Neural cell (in vitro differentiated cells): ENCODE results near the gene TAPBP. TPM values are rescaled to one million over a fixed set of nuclear protein-coding genes. Genes with fewer than 3 reads are reported as not detected.

Experiments
- H2AFZ ChIP-seq: fragments of 200-600, 300-800 bp; sonication (generic), shearing (Covaris generic); 2 replicates; pipeline ENCODE4 v1.6.0; 2014; ENCODE audit warnings: low read depth, mild to moderate bottlenecking, antibody characterized with exemption, low read length, moderate library complexity
- H3F3A ChIP-seq: fragments of 200-600 bp; shearing (Covaris generic); 2 replicates; pipeline ENCODE4 v1.6.1; 2016; ENCODE audit warnings: mild to moderate bottlenecking, moderate library complexity, mixed read lengths, antibody characterized with exemption, low read length; ENCODE audit not compliant: insufficient read depth, poor library complexity, severe bottlenecking
- H3K27ac ChIP-seq: fragments of 200-600, 300-800 bp; sonication (generic), shearing (Covaris generic); 2 replicates; pipeline ENCODE4 v1.5.1; 2014; ENCODE audit warnings: mild to moderate bottlenecking, low read length, moderate library complexity
- H3K27me3 ChIP-seq: fragments of 300-800, 200-600 bp; sonication (generic), shearing (Covaris generic); 2 replicates; pipeline ENCODE4 v1.6.0; 2014; ENCODE audit warnings: mild to moderate bottlenecking, low read depth, low read length, moderate library complexity; ENCODE audit not compliant: insufficient read depth
- H3K36me3 ChIP-seq: fragments of 300-800, 200-600 bp; sonication (generic), shearing (Covaris generic); 2 replicates; pipeline ENCODE4 v1.5.1; 2014; ENCODE audit warnings: mild to moderate bottlenecking, antibody characterized with exemption, low read length, moderate library complexity; ENCODE audit not compliant: insufficient read depth
- H3K4me2 ChIP-seq: fragments of 300-800, 200-600 bp; sonication (generic), shearing (Covaris generic); 2 replicates; pipeline ENCODE4 v1.6.0; 2014; ENCODE audit warnings: mild to moderate bottlenecking, low read length
- H3K4me3 ChIP-seq: fragments of 300-800, 200-600 bp; sonication (generic), shearing (Covaris generic); 2 replicates; pipeline ENCODE4 v1.5.1; 2014; ENCODE audit warnings: mild to moderate bottlenecking, low read length, moderate library complexity
- H3K79me2 ChIP-seq: fragments of 200-600 bp; shearing (Covaris generic); replicated peaks from 2 replicates; pipeline ENCODE4 v1.6.0; 2014; ENCODE audit warnings: mild to moderate bottlenecking, low read length, moderate library complexity; ENCODE audit not compliant: insufficient read depth
- H3K9ac ChIP-seq: fragments of 300-800, 200-600 bp; sonication (generic), shearing (Covaris generic); 2 replicates; pipeline ENCODE4 v1.6.1; 2016; ENCODE audit warnings: mild to moderate bottlenecking, low read length, mixed read lengths
- H3K9me2 ChIP-seq: fragments of 200-600 bp; shearing (Covaris generic); 2 replicates; pipeline ENCODE4 v1.6.1; 2016; ENCODE audit warnings: mild to moderate bottlenecking, low read length, mixed read lengths; ENCODE audit not compliant: insufficient read depth
- H3K9me3 ChIP-seq: fragments of 200-600, 300-800 bp; sonication (generic), shearing (Covaris generic); 2 replicates; pipeline ENCODE4 v1.6.1; 2016; ENCODE audit warnings: mild to moderate bottlenecking, mixed run types, low read length, moderate library complexity, mixed read lengths
- H4K20me1 ChIP-seq: fragments of 200-600 bp; shearing (Covaris generic); 2 replicates; pipeline ENCODE4 v1.6.1; 2016; ENCODE audit warnings: mild to moderate bottlenecking, mixed run types; ENCODE audit not compliant: insufficient read depth
- CTCF ChIP-seq: fragments of 450-650 bp; IDR thresholded peaks from 2 replicates; pipeline ENCODE4 v1.5.1; 2014; ENCODE audit warnings: antibody characterized with exemption, mild to moderate bottlenecking, moderate library complexity; ENCODE audit not compliant: poor library complexity, severe bottlenecking
- EP300 ChIP-seq: fragments of 450-650 bp; conservative IDR thresholded peaks from 2 replicates; pipeline ENCODE4 v1.6.1; 2014; ENCODE audit warnings: antibody characterized with exemption, mild to moderate bottlenecking, moderate library complexity; ENCODE audit not compliant: poor library complexity, severe bottlenecking
- EZH2 ChIP-seq: fragments of 200-600, 300-800 bp; shearing (Covaris generic), sonication (generic); IDR thresholded peaks from 2 replicates; pipeline ENCODE4 v1.6.1; 2014; ENCODE audit warnings: antibody characterized with exemption, low read length, borderline replicate concordance, mild to moderate bottlenecking; ENCODE audit not compliant: insufficient read depth, poor library complexity, severe bottlenecking
- MXI1 ChIP-seq: fragments of 450-650 bp; conservative IDR thresholded peaks from 2 replicates; pipeline ENCODE4 v1.6.1; 2014; ENCODE audit warnings: antibody characterized with exemption, mild to moderate bottlenecking; ENCODE audit not compliant: poor library complexity, severe bottlenecking
- POLR2AphosphoS5 ChIP-seq: IDR thresholded peaks from 2 replicates; pipeline ENCODE4 v1.6.1; 2012
- RAD21 ChIP-seq: fragments of 450-650 bp; conservative IDR thresholded peaks from 2 replicates; pipeline ENCODE4 v1.6.1; 2014; ENCODE audit warnings: antibody characterized with exemption, mild to moderate bottlenecking, moderate library complexity
- REST ChIP-seq: IDR thresholded peaks from 2 replicates; pipeline ENCODE4 v1.6.1; 2012; ENCODE audit warnings: borderline replicate concordance
- SMC3 ChIP-seq: fragments of 450-650 bp; conservative IDR thresholded peaks from 2 replicates; pipeline ENCODE4 v1.6.1; 2014; ENCODE audit warnings: antibody characterized with exemption, mild to moderate bottlenecking, moderate library complexity; ENCODE audit not compliant: poor library complexity
- TAF1 ChIP-seq: IDR thresholded peaks from 2 replicates; pipeline ENCODE4 v1.6.1; 2012; ENCODE audit warnings: low read depth
- polyA plus RNA-seq: library from polyadenylated mRNA; depleted of rRNA; stranded (reverse); fragments of >200 nt; gene quantifications from 2 replicates; pipeline ENCODE4 v1.2.3, GENCODE V29; 2014

The TAPBP gene
- polyA plus RNA-seq, 1 donor from 2014 or later: 1.2 TPM

- H3K4me3 ChIP-seq: no peak overlapping the region
These were observed 61.1 kb downstream of the TAPBP start for GRCh38 chr6:33252759-33253158.

GRCh38 chr6:33251395-33252012 lies 62.4 kb downstream of the TAPBP start:
- no peaks in the 10 kb centered on the region for H3K79me2 ChIP-seq
- no peak overlapping the region for H3K27ac ChIP-seq
- H3K9me3 ChIP-seq: no peaks in the 10 kb centered on the region
- H3K9me2 ChIP-seq: no peaks in the 10 kb centered on the region
- no peaks in the 10 kb centered on the region for H4K20me1 ChIP-seq
- H3K36me3 ChIP-seq: no peaks in the 10 kb centered on the region
- H3K27me3 ChIP-seq: no peaks in the 10 kb centered on the region
- H2AFZ ChIP-seq: no peak overlapping the region
- no peak overlapping the region for H3K4me3 ChIP-seq
- no peak overlapping the region for H3K4me2 ChIP-seq
- H3K9ac ChIP-seq: no peak overlapping the region
- peaks cover 5% of the 10 kb centered on the region for H3F3A ChIP-seq
- TF ChIP-seq SMC3 (no peak), EZH2 (no peak), TAF1 (no peak), RAD21 (no peak), POLR2AphosphoS5 (no peak), EP300 (no peak), CTCF (no peak)

More at GRCh38 chr6:33252759-33253158, 61.1 kb downstream of the TAPBP start:
- Histone ChIP-seq H3F3A (peaks cover 5% of the 10 kb centered on the region), H3K36me3 (no peaks in the 10 kb centered on the region), H3K9me3 (no peaks in the 10 kb centered on the region), H3K4me2 (no peak overlapping the region), H3K9me2 (no peaks in the 10 kb centered on the region), H3K27ac (no peak overlapping the region), H2AFZ (no peak overlapping the region), H4K20me1 (no peaks in the 10 kb centered on the region), H3K27me3 (no peaks in the 10 kb centered on the region), H3K9ac (no peak overlapping the region), H3K79me2 (no peaks in the 10 kb centered on the region)
- TF ChIP-seq CTCF (no peak), POLR2AphosphoS5 (no peak), REST (no peak), EZH2 (no peak), EP300 (no peak), TAF1 (no peak), MXI1 (no peak), SMC3 (no peak), RAD21 (no peak)
